ENCODE measurements around the gene GAS2L3. TPM values are rescaled to one million over a fixed set of nuclear protein-coding genes. Genes with fewer than 3 reads are reported as not detected.

GAS2L3 gene
- total RNA-seq, 4 donors from 2014 or later = 0.80 to 15.7 (median 7.6) TPM

DNA sequence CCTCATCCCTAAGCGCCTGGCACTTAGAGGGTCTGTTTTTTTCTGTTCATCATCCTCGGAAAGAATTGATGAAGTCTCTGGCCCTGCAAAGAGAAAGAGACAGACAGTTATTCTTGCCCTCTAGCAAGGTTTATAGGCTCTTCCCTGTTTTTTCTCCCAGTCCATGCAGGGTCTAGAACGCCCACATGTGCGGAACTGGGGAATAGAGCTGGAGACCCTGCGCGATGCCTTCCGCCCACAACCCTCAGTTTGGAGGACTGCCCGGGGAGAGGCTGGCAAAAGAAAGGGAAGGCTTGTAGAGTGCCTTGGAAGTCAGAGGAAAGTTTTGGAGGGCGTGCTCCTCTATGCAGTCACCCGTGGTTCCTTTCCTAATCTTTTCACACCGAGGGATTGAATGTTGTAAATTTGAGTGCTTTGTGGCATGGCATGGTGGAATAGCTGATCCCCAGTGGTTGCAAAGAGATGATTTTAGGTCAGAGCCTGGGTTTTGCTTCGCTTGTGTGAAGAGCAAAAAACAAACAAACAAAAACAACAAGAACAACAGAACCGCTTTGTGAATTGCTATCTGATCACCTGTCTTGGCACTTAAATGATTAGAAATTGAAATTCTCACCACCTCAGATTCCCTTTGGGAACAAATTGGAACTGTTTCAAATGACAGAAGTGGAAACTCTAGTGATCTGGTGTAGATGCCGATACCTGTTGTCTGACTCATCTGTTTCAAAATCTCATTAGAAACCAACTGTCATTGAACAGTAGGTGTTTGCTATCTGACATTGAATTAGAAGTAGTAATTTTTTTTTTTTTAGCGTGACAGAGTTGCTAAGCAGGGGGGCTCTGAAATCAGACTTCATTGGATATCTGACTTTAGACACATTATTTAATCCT is 947 bp downstream of the GAS2L3 start:
- TF ChIP-seq, protein P1, sequence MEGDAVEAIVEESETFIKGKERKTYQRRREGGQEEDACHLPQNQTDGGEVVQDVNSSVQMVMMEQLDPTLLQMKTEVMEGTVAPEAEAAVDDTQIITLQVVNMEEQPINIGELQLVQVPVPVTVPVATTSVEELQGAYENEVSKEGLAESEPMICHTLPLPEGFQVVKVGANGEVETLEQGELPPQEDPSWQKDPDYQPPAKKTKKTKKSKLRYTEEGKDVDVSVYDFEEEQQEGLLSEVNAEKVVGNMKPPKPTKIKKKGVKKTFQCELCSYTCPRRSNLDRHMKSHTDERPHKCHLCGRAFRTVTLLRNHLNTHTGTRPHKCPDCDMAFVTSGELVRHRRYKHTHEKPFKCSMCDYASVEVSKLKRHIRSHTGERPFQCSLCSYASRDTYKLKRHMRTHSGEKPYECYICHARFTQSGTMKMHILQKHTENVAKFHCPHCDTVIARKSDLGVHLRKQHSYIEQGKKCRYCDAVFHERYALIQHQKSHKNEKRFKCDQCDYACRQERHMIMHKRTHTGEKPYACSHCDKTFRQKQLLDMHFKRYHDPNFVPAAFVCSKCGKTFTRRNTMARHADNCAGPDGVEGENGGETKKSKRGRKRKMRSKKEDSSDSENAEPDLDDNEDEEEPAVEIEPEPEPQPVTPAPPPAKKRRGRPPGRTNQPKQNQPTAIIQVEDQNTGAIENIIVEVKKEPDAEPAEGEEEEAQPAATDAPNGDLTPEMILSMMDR (IDR thresholded peaks at IDR 0.05) = no peak
- TF ChIP-seq POLR2AphosphoS5 (IDR thresholded peaks at IDR 0.05) (no peak), EP300 (IDR thresholded peaks at IDR 0.05; ENCODE audit: low read depth) (no peak), POLR2A (IDR thresholded peaks at IDR 0.05) (no peak)

DNA sequence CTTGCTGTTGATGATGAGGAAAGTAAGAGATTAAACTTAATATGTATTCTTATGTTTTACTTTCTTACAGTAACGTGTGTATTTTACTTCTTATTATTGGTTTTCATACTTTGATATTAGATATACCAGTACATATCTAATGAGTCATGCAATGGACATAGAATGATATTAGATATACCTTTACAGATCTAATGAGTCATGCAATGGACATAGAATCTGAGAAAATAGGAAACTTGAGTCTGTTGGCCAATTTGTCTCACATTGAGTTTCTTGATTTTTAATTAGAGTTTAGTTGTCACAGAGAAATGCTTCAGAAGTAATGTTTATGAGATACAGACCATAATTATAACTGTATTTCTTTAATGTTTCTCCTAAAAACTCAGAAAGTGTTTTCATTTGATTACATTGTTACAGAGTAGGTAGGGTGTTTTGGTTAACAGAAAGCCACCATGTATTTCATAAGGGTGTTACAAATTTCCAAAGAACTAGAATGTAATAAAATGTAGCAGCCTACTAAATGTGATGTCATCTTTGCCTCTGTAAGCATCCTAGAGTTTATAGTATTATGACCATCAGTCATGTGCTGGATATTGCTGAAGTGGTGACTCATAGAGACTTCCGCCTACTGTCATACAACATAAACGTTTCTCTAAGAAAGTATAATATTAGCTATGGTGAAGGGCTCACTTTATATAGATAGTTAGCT is 3.0 kb downstream of the GAS2L3 start:
- WGBS, 2 donors (ENCODE audit: low coverage in 1 of 2) = 41% methylated on average over 3 of the region's 3 CpGs
- intact Hi-C loops (cut with DNase I; ENCODE audit: low total_unique reads) (no loop called here), in situ Hi-C loops (cut with MboI; ENCODE audit: low pct_ligation_motif_present in 1 of 4, low pct_unique_long_range_greater_than_20kb in 1 of 4, low sequenced_read_pairs in 3 of 4) (no loop called here)
- Histone ChIP-seq H3K4me1 (peaks cover 0 to 26% (median 10%) of the 10 kb centered on the region in 4 donors), H3K9me3 (no peaks in the 10 kb centered on the region), H3K27me3 (no peaks in the 10 kb centered on the region), H3K4me3 (no peak overlapping the region), H3K36me3 (no peaks in the 10 kb centered on the region), H3K27ac (peak overlapping the region in 3 of 4 donors; percentile 21 to 50 (median 27))
- TF ChIP-seq POLR2A (IDR thresholded peaks at IDR 0.05) = no peak
- TF ChIP-seq POLR2AphosphoS5 (IDR thresholded peaks at IDR 0.05) = peak in 2 of 3 donors; percentile 36 to 54
- DNase-seq = no peak

More for the DNA sequence above, 947 bp downstream of the GAS2L3 start:
- Histone ChIP-seq H3K36me3 (no peaks in the 10 kb centered on the region), H3K9me3 (no peaks in the 10 kb centered on the region), H3K4me3 (peak overlapping the region; percentile 57 to 66 (median 62)), H3K27ac (peak overlapping the region; percentile 77 to 90 (median 87)), H3K4me1 (peaks cover 0 to 26% (median 10%) of the 10 kb centered on the region in 4 donors), H3K27me3 (no peaks in the 10 kb centered on the region)
- intact Hi-C loops (cut with DNase I; ENCODE audit: low total_unique reads) = no loop called here
- in situ Hi-C loops (cut with MboI; ENCODE audit: low pct_ligation_motif_present in 1 of 4, low pct_unique_long_range_greater_than_20kb in 1 of 4, low sequenced_read_pairs in 3 of 4) = loop anchor here in 2 of 4 donors (25.0 kb wide), 3 partner anchors 88 to 337 kb away; no protein-coding TSS in a partner anchor
- WGBS, 2 donors (ENCODE audit: low coverage in 1 of 2) = 9 to 27% methylated on average over 5 to 15 of the region's 15 CpGs
- DNase-seq = no peak

DNA sequence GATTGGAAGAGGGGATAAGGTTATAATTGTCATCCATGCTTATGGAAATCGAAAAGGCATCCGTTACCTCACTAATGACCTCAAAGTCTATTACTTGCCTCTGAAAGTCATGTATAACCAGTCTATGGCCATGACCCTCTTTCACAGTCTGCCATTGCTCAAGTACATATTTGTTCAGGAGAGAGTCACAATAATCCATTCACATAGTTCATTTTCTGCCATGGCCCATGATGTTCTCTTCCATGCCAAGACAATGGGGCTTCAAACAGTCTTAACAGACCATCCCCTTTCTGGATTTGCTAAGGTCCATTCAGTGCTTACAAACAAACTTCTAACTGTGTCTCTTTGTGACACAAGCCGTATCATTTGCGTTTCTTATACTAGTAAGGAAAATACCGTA is 5.4 kb downstream of the GAS2L3 start:
- H3K27me3 ChIP-seq = no peaks in the 10 kb centered on the region
- intact Hi-C loops (cut with DNase I; ENCODE audit: low total_unique reads) (no loop called here), in situ Hi-C loops (cut with MboI; ENCODE audit: low pct_ligation_motif_present in 1 of 4, low pct_unique_long_range_greater_than_20kb in 1 of 4, low sequenced_read_pairs in 3 of 4) (no loop called here)
- H3K36me3 ChIP-seq = no peaks in the 10 kb centered on the region
- no peak overlapping the region for H3K4me3 ChIP-seq
- H3K9me3 ChIP-seq = peaks cover 0 to 6% of the 10 kb centered on the region in 2 donors
- no peak for DNase-seq
- WGBS, 2 donors (ENCODE audit: low coverage in 1 of 2) = 93 to 96% methylated on average over 5 of the region's 5 CpGs
- H3K4me1 ChIP-seq = peaks cover 0 to 21% (median 6%) of the 10 kb centered on the region in 4 donors
- TF ChIP-seq, protein P1 (IDR thresholded peaks at IDR 0.05) = no peak
- TF ChIP-seq POLR2AphosphoS5 (IDR thresholded peaks at IDR 0.05) = no peak
- TF ChIP-seq POLR2A (IDR thresholded peaks at IDR 0.05) = no peak
- TF ChIP-seq EP300 (IDR thresholded peaks at IDR 0.05; ENCODE audit: low read depth) = no peak
- no peak overlapping the region for H3K27ac ChIP-seq

DNA sequence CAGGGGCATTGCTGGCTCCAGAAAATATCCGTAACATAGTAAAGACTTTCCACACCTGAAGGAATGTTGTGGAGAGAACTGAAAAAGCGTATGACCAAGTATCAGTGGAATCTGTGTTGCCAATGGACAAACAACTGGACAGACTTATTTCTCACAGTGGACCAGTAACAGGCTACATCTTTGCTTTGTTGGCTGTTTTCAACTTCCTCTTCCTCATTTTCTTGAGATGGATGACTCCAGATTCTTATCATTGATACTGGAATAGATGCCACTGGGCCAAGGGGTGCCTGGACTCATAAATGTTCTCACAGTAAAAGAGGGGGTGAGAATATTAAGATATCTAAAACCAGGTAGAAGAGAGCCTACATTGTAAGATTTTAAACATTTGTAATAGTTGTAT is 6.4 kb downstream of the GAS2L3 start:
- WGBS, 2 donors (ENCODE audit: low coverage in 1 of 2) = 48 to 100% methylated on average over 2 of the region's 2 CpGs

More for the DNA sequence above, 6.4 kb downstream of the GAS2L3 start:
- Histone ChIP-seq H3K4me3 (no peak overlapping the region), H3K36me3 (no peaks in the 10 kb centered on the region), H3K4me1 (peaks cover 0 to 12% (median 0%) of the 10 kb centered on the region in 4 donors), H3K9me3 (peaks cover 0 to 6% of the 10 kb centered on the region in 2 donors), H3K27me3 (no peaks in the 10 kb centered on the region), H3K27ac (no peak overlapping the region)
- intact Hi-C loops (cut with DNase I; ENCODE audit: low total_unique reads) = no loop called here
- in situ Hi-C loops (cut with MboI; ENCODE audit: low pct_ligation_motif_present in 1 of 4, low pct_unique_long_range_greater_than_20kb in 1 of 4, low sequenced_read_pairs in 3 of 4) = no loop called here
- TF ChIP-seq POLR2AphosphoS5 (IDR thresholded peaks at IDR 0.05) (no peak), POLR2A (IDR thresholded peaks at IDR 0.05) (no peak)
- TF ChIP-seq, protein P1 (IDR thresholded peaks at IDR 0.05) = no peak
- no peak for DNase-seq

All from transverse colon (tissue), 4 donors.